Naive thymus-derived CD8-positive, alpha-beta T cell (primary cell): Measurements from ENCODE around the gene TSEN34. TPM values are rescaled to one million over a fixed set of nuclear protein-coding genes. Genes with fewer than 3 reads are reported as not detected.

Source experiments
- ATAC-seq, 2 donors: fragments of 150-1000 bp; cut with Tn5 transposase in 1 of 2; sonication (Bioruptor Pico), chemical (Tn5 transposase) in 1 of 2; 1 replicate in 1 of 2; 2 replicates in 1 of 2; pipeline ENCODE4 v1.10.0; 2021; ENCODE audit warnings: mild to moderate bottlenecking in 2 of 2, moderate library complexity in 2 of 2
- POLR2A ChIA-PET: fragments of 350-600 bp; sonication (Branson Sonifier 250); formaldehyde crosslinking; loops from one replicate; lab custom pipeline; 2021; ENCODE audit warnings: antibody characterized with exemption; lab: Charles Lee
- DNase-seq, 10 donors: peaks; one replicate each; pipeline versions ENCODE4 v3.0.0 to v3.0.0-alpha.2; 2020 to 2022
- H3K27ac Mint-ChIP-seq, 10 donors: one replicate each; pipeline ENCODE4 v1.8.0; 2020 to 2022; ENCODE audit warnings: mild to moderate bottlenecking in 10 of 10, mixed read lengths in 10 of 10, moderate library complexity in 4 of 10, inconsistent platforms in 1 of 10
- H3K27me3 Mint-ChIP-seq, 5 donors: one replicate each; pipeline ENCODE4 v1.8.0; 2021 to 2022; ENCODE audit warnings: mixed read lengths in 5 of 5
- H3K36me3 Mint-ChIP-seq, 3 donors: one replicate each; pipeline ENCODE4 v1.8.0; 2020 to 2022; ENCODE audit warnings: mixed read lengths in 3 of 3, mild to moderate bottlenecking in 2 of 3, inconsistent platforms in 1 of 3
- H3K4me1 Mint-ChIP-seq, 4 donors: one replicate each; pipeline ENCODE4 v1.8.0; 2021 to 2022; ENCODE audit warnings: mixed read lengths in 4 of 4
- H3K4me3 Mint-ChIP-seq, 10 donors: one replicate each; pipeline ENCODE4 v1.8.0; 2020 to 2022; ENCODE audit warnings: mild to moderate bottlenecking in 10 of 10, mixed read lengths in 10 of 10, moderate library complexity in 6 of 10, inconsistent platforms in 1 of 10
- H3K9me3 Mint-ChIP-seq, 9 donors: one replicate each; pipeline ENCODE4 v1.8.0; 2020 to 2022; ENCODE audit warnings: mixed read lengths in 9 of 9, mild to moderate bottlenecking in 3 of 9, inconsistent platforms in 1 of 9, moderate library complexity in 1 of 9
- polyA plus RNA-seq, 3 donors: library from polyadenylated mRNA; unstranded; fragments of 300-500 nt; fragmentation: Illumina TruSeq; gene quantifications; one replicate each; pipeline ENCODE4 v1.2.3, GENCODE V29; 2021
- total RNA-seq, 8 experiments: library from RNA in 2 of 8; stranded (reverse) in 2 of 8; gene quantifications; one replicate each; pipeline ENCODE4 v1.2.3 and lab custom pipeline; 2021 to 2026

The TSEN34 gene
- total and polyA plus RNA-seq, 5 experiments from 2014 or later, result 23.4 to 38.7 (median 25.6) TPM

- H3K36me3 Mint-ChIP-seq, result peaks cover 7 to 84% (median 12%) of the 10 kb centered on the region in 3 donors
- ATAC-seq (no peak), DNase-seq (no peak)
- no peaks in the 10 kb centered on the region for H3K27me3 Mint-ChIP-seq
- H3K4me3 Mint-ChIP-seq, result peak overlapping the region in 5 of 10 donors; percentile 60 to 75 (median 66)
- no peaks in the 10 kb centered on the region for H3K9me3 Mint-ChIP-seq
- POLR2A ChIA-PET, result interaction anchor here (0.8 kb wide), 1 partner anchor 18 kb away, joined by 3 read pairs; no protein-coding TSS in a partner anchor
- H3K27ac Mint-ChIP-seq, result peak overlapping the region in 9 of 10 donors; percentile 44 to 92 (median 85)
- H3K4me1 Mint-ChIP-seq, result peaks cover 29 to 64% (median 47%) of the 10 kb centered on the region in 4 donors
Observed at GRCh38 chr19:54153731-54154326, 37.3 kb upstream of the TSEN34 start.

GRCh38 chr19:54154603-54155345, 36.3 kb upstream of the TSEN34 start:
- Mint-ChIP-seq H3K4me3 (peak overlapping the region; percentile 22 to 81 (median 62)), H3K36me3 (peaks cover 7 to 78% (median 12%) of the 10 kb centered on the region in 3 donors), H3K4me1 (peaks cover 28 to 69% (median 51%) of the 10 kb centered on the region in 4 donors), H3K27me3 (no peaks in the 10 kb centered on the region), H3K9me3 (no peaks in the 10 kb centered on the region), H3K27ac (peak overlapping the region; percentile 73 to 95 (median 90))
- DNase-seq (peak in 8 of 10 donors; percentile 37 to 79 (median 70)), ATAC-seq (peak; percentile 8 to 34)
- POLR2A ChIA-PET, result interaction anchor here (1.0 to 7.6 kb wide), 4 partner anchors 12 to 46 kb away, joined by 5 to 129 read pairs (median 61); partner anchors contain the start of genes CNOT3, MBOAT7, RPS9 and TSEN34

GRCh38 chr19:54155694-54156093, 35.4 kb upstream of the TSEN34 start:
- Mint-ChIP-seq H3K4me3 (peak overlapping the region in 5 of 10 donors; percentile 14 to 42 (median 36)), H3K27ac (peak overlapping the region in 4 of 10 donors; percentile 15 to 68 (median 54)), H3K27me3 (no peaks in the 10 kb centered on the region), H3K4me1 (peaks cover 31 to 73% (median 60%) of the 10 kb centered on the region in 4 donors), H3K9me3 (no peaks in the 10 kb centered on the region), H3K36me3 (peaks cover 7 to 71% (median 12%) of the 10 kb centered on the region in 3 donors)
- ATAC-seq, result no peak
- no peak for DNase-seq
- POLR2A ChIA-PET, result interaction anchor here (5.2 to 7.6 kb wide), 4 partner anchors 13 to 41 kb away, joined by 19 to 129 read pairs (median 67); partner anchors contain the start of genes CNOT3, MBOAT7, PRPF31 and TFPT

- Mint-ChIP-seq H3K4me3 (peak overlapping the region in 2 of 10 donors; percentile 32 to 77), H3K27me3 (no peaks in the 10 kb centered on the region), H3K27ac (peak overlapping the region in 4 of 10 donors; percentile 27 to 49 (median 46)), H3K9me3 (no peaks in the 10 kb centered on the region), H3K4me1 (peaks cover 35 to 72% (median 64%) of the 10 kb centered on the region in 4 donors), H3K36me3 (peaks cover 7 to 64% (median 12%) of the 10 kb centered on the region in 3 donors)
- DNase-seq (no peak), ATAC-seq (no peak)
- POLR2A ChIA-PET, result interaction anchor here (5.2 to 7.6 kb wide), 4 partner anchors 13 to 42 kb away, joined by 19 to 129 read pairs (median 67); partner anchors contain the start of genes CNOT3, MBOAT7, PRPF31 and TFPT
Observed at GRCh38 chr19:54156490-54156889, 34.6 kb upstream of the TSEN34 start.

GRCh38 chr19:54156953-54157352, 34.2 kb upstream of the TSEN34 start:
- DNase-seq (no peak), ATAC-seq (no peak)
- Mint-ChIP-seq H3K27ac (peak overlapping the region in 8 of 10 donors; percentile 34 to 81 (median 59)), H3K4me3 (peak overlapping the region in 9 of 10 donors; percentile 32 to 77 (median 56)), H3K9me3 (no peaks in the 10 kb centered on the region), H3K36me3 (peaks cover 7 to 60% (median 12%) of the 10 kb centered on the region in 3 donors), H3K4me1 (peaks cover 35 to 73% (median 67%) of the 10 kb centered on the region in 4 donors), H3K27me3 (no peaks in the 10 kb centered on the region)
- POLR2A ChIA-PET, result interaction anchor here (5.2 to 7.6 kb wide), 4 partner anchors 14 to 42 kb away, joined by 19 to 129 read pairs (median 67); partner anchors contain the start of genes CNOT3, MBOAT7, PRPF31 and TFPT

- no peak for ATAC-seq
- Mint-ChIP-seq H3K4me3 (peak overlapping the region; percentile 91 to 100 (median 100)), H3K36me3 (peaks cover 7 to 43% (median 12%) of the 10 kb centered on the region in 3 donors), H3K9me3 (no peaks in the 10 kb centered on the region), H3K4me1 (peaks cover 34 to 78% (median 73%) of the 10 kb centered on the region in 4 donors), H3K27me3 (no peaks in the 10 kb centered on the region), H3K27ac (peak overlapping the region; percentile 99 to 100 (median 99))
- peak in 4 of 10 donors; percentile 19 to 39 (median 30) for DNase-seq
- POLR2A ChIA-PET, result interaction anchor here (0.7 to 7.6 kb wide), 19 partner anchors 8 to 290 kb away, joined by 3 to 129 read pairs (median 6); partner anchors contain the start of genes CNOT3, LENG8, MBOAT7 and NDUFA3
Observed at GRCh38 chr19:54158812-54159351, 32.2 kb upstream of the TSEN34 start.

GRCh38 chr19:54159352-54160181, 31.5 kb upstream of the TSEN34 start, which contains the start of gene LENG1:
Gene LENG1 (minus strand): TSS chr19:54159721. CDS start chr19:54159695, 26 bp downstream.
- Mint-ChIP-seq H3K27ac (peak within 1 kb of the TSS; percentile 99 to 100 (median 99)), H3K27me3 (peaks cover 0 to 2% (median 0%) of the 10 kb centered on the region in 5 donors), H3K4me3 (peak within 1 kb of the TSS; percentile 91 to 100 (median 100)), H3K36me3 (peaks cover 5 to 36% (median 8%) of the 10 kb centered on the region in 3 donors), H3K9me3 (no peaks in the 10 kb centered on the region), H3K4me1 (peaks cover 32 to 77% (median 73%) of the 10 kb centered on the region in 4 donors)
- POLR2A ChIA-PET, result interaction anchor here (0.6 to 7.6 kb wide), 19 partner anchors 8 to 291 kb away, joined by 3 to 129 read pairs (median 6); partner anchors contain the start of genes CNOT3, LENG8, MBOAT7 and NDUFA3
- DNase-seq, result peak; percentile 89 to 100 (median 99)
- ATAC-seq, result peak; percentile 86 to 89

- Mint-ChIP-seq H3K27ac (peak overlapping the region; percentile 99 to 100 (median 99)), H3K36me3 (peaks cover 0 to 29% (median 2%) of the 10 kb centered on the region in 3 donors), H3K4me3 (peak overlapping the region; percentile 91 to 100 (median 100)), H3K4me1 (peaks cover 28 to 75% (median 72%) of the 10 kb centered on the region in 4 donors), H3K9me3 (no peaks in the 10 kb centered on the region), H3K27me3 (peaks cover 0 to 3% (median 0%) of the 10 kb centered on the region in 5 donors)
- ATAC-seq (no peak), DNase-seq (no peak)
- POLR2A ChIA-PET, result interaction anchor here (0.6 to 7.6 kb wide), 9 partner anchors 12 to 292 kb away, joined by 3 to 129 read pairs (median 19); partner anchors contain the start of genes CNOT3, MBOAT7, PRPF31 and RPS9
Observed at GRCh38 chr19:54160182-54160811, 30.8 kb upstream of the TSEN34 start.

GRCh38 chr19:54160854-54161253, 30.3 kb upstream of the TSEN34 start:
- Mint-ChIP-seq H3K4me1 (peaks cover 28 to 77% (median 71%) of the 10 kb centered on the region in 4 donors), H3K27ac (peak overlapping the region; percentile 99 to 100 (median 99)), H3K4me3 (peak overlapping the region; percentile 91 to 100 (median 100)), H3K27me3 (peaks cover 0 to 3% (median 0%) of the 10 kb centered on the region in 5 donors), H3K36me3 (peaks cover 0 to 25% (median 2%) of the 10 kb centered on the region in 3 donors), H3K9me3 (no peaks in the 10 kb centered on the region)
- POLR2A ChIA-PET, result interaction anchor here (5.2 to 7.6 kb wide), 3 partner anchors 23 to 46 kb away, joined by 31 to 129 read pairs (median 103); partner anchors contain the start of genes CNOT3, MBOAT7, PRPF31 and TFPT
- DNase-seq (no peak), ATAC-seq (no peak)

GRCh38 chr19:54162241-54162805, 28.8 kb upstream of the TSEN34 start:
- Mint-ChIP-seq H3K36me3 (peaks cover 0 to 12% (median 2%) of the 10 kb centered on the region in 3 donors), H3K4me3 (peak overlapping the region; percentile 83 to 100 (median 91)), H3K27ac (peak overlapping the region in 9 of 10 donors; percentile 4 to 99 (median 73)), H3K9me3 (no peaks in the 10 kb centered on the region), H3K27me3 (peaks cover 0 to 3% (median 0%) of the 10 kb centered on the region in 5 donors), H3K4me1 (peaks cover 24 to 67% (median 62%) of the 10 kb centered on the region in 4 donors)
- ATAC-seq (peak in 1 of 2 donors; percentile 3), DNase-seq (peak; percentile 69 to 85 (median 76))
- POLR2A ChIA-PET, result interaction anchor here (0.6 to 0.7 kb wide), 3 partner anchors 13 to 27 kb away, joined by 3 to 4 read pairs (median 3); partner anchors contain the start of genes CNOT3 and MBOAT7
